ENCODE measurements around the gene GRB10.

GRB10 gene

DNA sequence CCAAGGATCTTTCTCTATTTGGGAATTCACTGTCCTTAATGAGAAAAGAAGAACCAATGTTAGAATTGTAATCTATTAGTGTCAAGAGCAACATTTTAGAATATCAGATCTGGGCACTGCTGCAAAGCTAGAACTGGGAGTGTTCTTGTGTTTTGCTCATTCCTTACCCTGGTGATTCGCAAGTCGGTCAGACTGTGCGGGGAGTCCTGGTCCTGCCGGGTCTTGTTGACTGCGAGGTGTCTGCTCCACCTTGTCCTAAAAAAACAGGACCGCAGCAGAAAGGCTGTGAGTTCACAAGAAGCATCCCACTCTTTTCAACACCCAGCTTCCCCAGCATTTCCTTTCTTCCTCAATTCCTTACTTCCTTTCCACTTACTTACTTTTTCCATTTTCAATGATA, 79.0 kb downstream of the GRB10 start:
- in situ Hi-C loops (cut with HindIII; ENCODE audit: low sequenced_read_pairs): no loop called here

DNA sequence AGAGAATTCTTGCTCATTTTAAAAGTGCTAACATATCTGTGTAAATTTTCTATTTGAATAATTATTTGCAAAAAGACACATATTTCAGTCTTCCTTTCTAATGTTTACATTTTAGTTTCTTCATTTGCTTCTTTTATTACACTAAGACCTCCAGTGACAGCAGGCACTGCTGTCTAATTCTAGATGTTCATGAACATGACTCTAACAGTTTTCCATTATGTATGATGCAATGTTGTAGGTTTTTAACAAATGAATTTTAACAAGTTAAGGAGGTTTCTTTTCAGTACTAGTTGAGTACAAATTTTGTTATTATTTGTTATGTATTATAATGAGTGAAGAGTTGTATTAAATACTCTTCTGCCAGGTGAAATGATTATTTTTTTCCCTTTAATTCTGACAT, 83.6 kb downstream of the GRB10 start:
- in situ Hi-C loops (cut with HindIII; ENCODE audit: low sequenced_read_pairs): no loop called here

DNA sequence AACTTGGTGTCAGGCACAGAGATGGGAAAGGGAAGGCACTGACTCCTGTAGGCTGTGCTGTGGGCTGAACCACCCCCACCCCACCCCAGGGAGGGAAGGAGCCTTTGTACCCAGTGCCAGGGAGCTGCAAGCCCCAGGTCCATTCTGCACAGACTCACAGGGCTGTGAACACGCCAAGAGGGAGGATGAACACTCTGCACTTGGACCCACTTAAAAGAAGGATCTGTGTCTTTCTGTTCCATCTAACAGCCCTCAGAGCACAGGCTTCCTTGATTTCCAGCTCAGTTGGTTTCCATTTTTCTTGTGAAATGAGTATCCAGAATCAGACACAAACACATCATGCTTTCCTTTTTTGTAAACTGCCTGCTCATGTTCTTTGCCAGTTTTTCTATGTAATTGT, 84.9 kb downstream of the GRB10 start:
- in situ Hi-C loops (cut with HindIII; ENCODE audit: low sequenced_read_pairs): no loop called here

DNA sequence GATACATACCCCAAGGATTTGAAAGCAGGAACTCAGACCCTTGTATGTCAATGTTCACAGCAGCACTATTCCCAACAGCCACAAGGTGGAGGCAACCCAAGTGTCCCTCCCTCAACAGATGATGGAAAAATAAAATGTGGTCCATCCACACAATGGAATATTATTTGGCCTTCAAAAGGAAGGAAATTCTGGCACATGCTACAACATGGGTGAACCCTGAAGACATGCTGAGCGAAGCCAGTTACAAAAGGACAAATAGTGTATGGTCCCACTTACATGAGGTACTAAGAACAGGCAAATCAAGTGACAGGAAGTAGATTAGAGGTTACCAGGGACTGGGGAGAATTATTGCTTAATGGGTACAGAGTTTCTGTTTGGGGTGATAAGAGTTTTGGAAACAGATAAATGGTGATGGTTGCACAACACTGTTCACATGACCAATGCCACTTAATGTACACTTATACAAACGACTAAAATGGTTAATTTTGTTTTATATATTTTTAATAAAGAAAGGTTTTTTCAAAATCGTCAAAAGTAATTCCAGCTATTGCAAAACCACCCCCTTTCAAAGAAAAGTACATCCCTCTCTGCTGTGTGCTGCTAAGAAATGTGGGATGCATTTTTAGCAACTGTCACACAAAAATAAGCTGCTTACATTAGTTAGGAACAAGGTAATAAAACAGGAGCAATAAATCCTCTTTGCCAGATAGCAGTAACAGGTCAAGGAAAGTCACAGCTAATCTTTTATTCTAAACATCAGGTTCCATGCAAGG, 85.7 kb downstream of the GRB10 start:
- in situ Hi-C loops (cut with HindIII; ENCODE audit: low sequenced_read_pairs): no loop called here

DNA sequence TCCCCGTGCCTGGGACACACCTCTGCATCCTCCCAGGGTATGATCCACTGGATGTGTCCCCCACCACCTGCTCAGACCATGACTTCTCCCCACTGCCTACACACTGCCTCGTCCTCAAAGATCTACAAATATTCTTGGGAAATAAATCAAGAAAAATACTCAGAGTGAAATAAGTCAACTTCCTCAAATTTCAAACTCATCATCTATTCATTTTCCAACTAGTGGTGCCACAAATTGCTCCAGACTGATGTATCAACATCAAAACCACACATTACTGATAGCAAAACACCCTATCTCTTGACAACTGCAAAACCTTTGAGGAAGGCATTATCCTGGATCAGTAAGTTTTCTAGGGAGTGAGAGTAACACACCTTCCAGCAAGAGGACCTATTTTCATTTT, 87.7 kb downstream of the GRB10 start:
- in situ Hi-C loops (cut with HindIII; ENCODE audit: low sequenced_read_pairs): no loop called here

DNA sequence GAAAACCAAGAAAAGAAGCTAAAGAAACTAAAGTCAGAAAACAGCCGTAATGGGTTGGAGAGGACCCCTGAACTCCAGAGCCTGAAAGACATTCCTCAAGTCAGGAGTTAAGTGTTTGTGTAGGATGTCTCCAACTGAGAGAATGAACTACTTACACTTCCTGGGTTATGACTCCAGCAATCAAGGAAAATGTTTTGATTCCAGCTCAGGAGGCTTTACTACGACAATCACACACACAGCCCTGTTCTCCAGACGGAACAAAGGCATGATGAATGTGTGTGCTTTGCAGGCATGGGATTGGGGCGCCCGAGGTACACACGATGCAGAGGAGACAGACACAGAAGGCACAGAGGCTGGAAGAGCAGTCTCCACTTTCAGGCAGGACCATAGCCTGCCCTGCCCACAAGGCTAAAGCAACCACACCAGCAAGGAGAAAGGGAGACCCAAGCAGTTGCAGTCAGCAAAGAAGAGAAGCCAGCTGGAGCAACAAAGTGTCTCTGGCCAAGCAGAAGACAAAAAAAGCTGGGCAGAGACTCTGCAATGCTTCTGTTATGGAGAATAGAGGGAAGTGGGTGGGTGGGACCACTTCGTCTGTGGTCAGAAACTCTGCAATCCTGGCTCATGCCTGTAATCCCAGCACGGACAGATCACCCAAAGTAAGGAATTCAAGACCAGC, 89.1 kb downstream of the GRB10 start:
- in situ Hi-C loops (cut with HindIII; ENCODE audit: low sequenced_read_pairs): no loop called here

DNA sequence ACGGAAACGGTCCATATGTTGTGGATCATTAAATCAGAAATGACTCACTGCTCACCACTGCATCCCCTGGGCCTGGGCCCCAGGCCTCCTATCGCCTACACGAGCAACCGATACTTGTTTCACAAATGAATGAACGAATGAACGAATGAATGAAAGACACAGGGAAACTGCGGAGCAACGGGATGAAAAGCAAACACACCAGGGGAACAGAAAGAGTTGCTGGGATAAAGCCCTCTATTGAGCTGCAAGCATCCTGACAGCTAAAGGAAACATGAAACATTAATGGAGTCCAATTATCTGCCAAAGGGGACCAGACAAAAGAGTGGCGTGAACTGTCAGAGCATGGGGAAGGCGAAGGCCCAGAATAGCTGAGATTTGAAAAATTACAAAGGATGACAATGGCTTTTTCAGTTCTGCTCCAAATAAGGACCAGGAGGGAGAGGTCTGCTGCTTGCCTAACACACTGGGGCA, 92.1 kb downstream of the GRB10 start:
- in situ Hi-C loops (cut with HindIII; ENCODE audit: low sequenced_read_pairs): no loop called here

DNA sequence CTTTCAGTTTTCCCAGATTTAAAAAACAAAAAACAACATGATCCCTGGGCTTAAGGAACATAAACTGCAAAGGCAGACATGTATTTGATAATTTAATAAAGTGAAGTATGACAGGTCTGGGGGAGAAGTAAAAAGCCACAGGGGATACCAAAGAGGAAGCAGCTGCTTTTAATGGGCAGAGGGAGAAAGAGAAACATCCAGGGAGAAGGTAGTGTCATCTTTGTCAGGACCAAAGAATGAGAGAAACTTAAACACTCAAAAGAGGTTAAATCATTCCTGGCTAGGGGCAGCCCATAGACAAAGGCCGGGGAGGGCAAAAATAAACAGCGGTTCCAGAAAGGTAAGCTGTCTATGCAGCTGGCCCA, 94.5 kb downstream of the GRB10 start:
- in situ Hi-C loops (cut with HindIII; ENCODE audit: low sequenced_read_pairs): no loop called here

DNA sequence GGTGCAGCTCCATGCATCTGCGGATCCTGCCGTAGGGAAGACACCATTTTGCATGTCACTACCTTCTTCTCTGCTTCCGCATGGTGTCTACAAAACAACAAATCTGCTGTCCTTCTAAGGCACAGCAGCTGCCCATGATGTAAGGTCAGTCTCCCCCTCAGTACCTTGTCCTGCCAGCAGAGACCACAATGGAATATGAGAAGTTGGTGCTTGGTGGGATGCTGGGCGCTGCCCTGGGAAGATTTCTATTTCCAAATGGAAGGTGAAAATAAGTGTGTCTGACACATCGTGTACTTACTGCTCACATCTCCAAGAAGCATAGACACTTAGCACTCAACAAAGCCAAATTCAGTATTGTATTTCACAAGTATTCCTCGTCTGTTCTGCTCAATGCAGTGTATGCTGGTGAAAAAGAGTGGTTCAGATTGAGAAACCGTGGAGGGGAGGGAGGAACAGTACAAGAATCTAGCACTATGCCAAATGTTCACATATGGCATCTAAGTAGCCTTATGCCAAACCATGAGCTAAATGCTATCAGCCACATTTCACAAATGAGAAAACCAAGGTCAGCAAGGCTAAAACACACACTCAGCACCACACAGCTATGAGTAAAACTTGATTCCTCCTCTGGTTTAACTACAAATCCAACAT, 95.0 kb downstream of the GRB10 start:
- in situ Hi-C loops (cut with HindIII; ENCODE audit: low sequenced_read_pairs): no loop called here

DNA sequence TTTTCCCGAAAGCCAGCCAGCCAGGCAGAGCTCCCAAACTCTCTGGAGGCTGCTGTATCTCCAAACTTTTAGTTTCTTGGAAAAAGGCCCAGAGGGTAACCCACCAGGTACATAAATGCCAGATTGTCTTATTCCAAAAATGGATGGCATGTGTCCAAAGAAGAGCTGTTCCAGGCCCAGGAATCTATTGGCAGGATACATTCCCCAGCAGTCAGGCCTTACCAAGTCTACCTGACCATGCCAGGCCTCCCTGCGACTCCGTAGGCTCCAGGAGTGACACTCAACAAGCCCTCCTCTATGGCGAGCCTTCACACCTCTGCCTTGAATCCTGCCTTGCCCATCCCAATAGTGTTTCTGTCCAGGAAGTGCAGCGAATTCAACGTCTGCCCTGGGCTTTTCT, 95.6 kb downstream of the GRB10 start:
- in situ Hi-C loops (cut with HindIII; ENCODE audit: low sequenced_read_pairs): no loop called here

DNA sequence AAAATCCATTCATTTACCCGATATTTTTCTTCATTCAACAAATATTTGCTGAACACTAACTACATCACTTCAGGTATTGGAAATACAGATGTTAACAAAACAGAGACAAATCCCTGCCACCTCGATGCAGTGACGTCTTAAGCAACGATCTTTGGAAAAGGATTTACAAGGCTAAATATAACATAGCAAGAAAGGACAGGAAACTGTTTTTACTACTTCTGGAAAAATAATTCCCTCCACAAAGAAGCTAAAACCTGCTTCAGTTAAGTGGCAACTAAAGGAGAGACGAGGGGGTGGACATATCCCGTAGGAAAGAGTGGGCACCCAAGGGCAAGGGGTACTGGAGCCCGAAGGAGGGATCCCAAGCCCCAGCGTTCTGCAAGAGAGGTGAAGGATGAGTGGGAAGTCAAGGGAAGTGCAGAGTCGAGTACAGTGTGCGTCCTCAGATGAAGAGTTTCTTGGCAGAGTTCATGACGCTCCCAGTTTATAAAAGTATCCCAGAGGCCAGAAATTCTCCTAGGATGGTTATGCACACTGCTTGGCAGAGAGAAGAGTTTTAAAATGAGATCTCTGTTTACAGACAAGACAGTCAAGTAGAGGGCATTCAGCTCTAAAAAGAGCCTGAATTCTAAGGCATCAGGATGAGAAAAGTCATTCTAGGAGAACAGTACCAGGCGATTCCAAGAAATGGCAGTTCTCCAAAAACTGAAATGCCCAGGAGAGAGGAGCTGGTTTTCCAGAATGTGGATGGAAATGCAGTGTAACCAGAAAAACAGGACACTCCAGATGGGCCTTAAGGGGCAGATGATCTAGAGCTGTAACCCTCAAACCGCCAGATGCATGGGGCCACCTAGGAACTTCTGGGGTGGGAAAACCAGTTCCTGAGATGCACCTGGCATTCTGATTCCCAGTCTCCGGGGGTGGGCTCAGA, 97.3 kb downstream of the GRB10 start:
- in situ Hi-C loops (cut with HindIII; ENCODE audit: low sequenced_read_pairs): no loop called here

DNA sequence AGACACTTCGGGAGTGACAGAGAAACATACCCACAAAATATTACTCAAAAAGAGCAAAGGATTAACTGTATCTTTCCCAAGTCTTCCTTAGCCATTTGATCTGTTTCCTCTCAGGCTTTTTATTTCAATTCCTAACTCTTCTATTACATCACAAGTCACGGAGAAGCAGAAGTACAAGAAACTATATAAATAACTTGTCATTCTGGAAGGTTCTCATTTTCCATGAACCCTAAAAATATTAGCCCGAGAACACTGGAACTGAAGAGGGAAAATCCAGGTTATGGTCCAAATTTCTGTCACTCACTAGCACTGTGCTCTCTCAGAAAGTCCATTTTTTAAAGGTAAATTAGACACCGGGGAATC, 98.0 kb downstream of the GRB10 start:
- in situ Hi-C loops (cut with HindIII; ENCODE audit: low sequenced_read_pairs): no loop called here

DNA sequence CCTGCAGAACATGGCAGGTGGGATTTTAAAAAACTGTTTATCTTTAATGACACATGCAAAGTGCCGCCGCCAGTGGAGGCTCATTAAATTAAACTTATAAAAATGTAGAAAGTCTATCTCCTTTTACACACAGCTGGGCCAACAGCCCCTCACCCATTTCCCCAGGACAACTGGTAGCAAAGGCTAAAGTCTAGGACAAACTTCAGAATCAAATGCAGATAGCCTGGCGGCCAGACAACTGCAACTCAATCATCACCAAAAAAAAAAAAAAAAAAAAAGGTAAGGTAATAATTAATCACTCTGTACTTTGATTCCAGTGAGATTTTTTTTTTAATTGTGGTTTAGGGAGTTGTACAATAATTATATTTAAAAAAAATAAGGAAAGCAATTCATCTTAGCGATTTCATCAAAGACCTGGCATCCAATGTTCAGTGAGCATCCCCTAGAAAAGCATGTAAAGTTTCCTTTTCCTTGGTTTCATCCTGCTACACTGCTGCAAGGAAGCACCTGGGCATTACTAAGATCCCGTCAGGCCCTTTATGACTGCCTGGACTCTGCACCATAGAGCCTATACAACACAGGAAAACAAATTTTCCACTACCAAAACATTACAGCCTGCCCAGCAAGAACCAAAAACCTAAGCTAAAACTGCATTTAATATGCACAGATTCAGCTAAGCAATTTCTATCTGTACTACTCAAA, 98.5 kb downstream of the GRB10 start:
- in situ Hi-C loops (cut with HindIII; ENCODE audit: low sequenced_read_pairs): no loop called here

DNA sequence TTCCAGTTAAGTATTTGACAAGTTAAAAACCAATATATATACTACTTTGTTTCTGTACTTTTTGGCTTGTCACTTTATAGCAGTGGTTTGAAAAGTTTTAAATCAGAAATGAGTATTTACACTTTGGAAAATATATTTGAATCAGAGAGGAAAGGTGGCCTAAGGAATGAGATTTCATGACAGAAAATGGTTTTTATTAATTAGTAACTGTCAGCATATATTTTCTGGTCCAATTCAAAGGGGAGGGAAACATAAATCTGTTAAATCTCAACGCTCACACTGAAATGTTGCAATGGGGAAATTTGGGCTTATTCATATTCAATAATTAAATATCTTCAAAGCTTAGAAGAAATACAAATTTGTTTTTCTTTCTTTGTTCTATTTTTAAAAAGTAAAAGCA, 100.1 kb downstream of the GRB10 start:
- in situ Hi-C loops (cut with HindIII; ENCODE audit: low sequenced_read_pairs): no loop called here

DNA sequence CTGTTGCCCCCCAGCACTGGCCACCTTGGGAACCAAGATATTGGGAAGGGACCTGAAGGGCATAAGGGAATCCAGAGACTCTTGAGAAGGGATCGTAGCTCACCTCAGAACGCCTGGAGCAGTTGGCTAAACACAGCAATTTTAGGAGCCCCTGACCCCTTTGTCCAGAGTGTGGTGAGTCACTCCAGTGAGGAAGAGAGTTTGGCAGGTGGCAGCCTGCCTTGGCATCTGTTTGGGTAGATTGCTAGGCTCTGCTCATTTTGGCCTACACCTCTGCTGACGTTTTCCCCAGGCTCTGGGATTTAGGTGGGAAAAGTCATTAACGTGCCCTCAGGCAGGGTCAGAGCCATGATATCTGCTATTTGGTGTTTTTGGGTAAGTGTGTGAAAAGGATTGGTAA, 100.6 kb downstream of the GRB10 start:
- in situ Hi-C loops (cut with HindIII; ENCODE audit: low sequenced_read_pairs): no loop called here

DNA sequence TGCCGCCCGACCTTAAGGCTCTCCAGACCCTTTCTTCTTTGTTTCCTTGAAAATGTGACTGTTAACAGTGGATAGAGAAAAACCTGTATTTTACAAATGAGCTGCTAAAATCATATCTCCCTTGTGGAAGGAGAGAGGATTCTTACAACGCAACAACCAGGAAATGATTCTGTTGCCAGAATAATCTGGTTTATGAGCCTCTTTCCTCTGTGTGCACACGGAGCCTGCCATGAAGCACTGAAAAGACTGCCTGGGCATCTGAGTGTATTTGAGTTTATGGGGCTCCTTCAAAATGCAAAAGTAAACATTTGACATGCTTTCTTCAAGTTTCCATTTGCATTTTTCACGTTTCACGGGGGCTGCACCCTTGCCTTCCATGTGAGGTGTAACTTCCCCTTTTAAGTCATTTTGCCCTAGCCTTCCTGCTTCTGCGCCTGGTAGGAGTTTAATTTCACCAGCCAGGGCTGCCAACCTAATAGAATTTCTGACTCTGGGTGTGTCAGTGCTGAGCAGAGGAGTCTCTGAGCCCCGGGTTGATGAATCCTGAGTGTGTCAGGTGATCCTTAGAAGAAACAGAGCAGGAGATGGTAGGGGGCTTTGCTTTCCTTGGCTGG, 101.2 kb downstream of the GRB10 start:
- in situ Hi-C loops (cut with HindIII; ENCODE audit: low sequenced_read_pairs): no loop called here

DNA sequence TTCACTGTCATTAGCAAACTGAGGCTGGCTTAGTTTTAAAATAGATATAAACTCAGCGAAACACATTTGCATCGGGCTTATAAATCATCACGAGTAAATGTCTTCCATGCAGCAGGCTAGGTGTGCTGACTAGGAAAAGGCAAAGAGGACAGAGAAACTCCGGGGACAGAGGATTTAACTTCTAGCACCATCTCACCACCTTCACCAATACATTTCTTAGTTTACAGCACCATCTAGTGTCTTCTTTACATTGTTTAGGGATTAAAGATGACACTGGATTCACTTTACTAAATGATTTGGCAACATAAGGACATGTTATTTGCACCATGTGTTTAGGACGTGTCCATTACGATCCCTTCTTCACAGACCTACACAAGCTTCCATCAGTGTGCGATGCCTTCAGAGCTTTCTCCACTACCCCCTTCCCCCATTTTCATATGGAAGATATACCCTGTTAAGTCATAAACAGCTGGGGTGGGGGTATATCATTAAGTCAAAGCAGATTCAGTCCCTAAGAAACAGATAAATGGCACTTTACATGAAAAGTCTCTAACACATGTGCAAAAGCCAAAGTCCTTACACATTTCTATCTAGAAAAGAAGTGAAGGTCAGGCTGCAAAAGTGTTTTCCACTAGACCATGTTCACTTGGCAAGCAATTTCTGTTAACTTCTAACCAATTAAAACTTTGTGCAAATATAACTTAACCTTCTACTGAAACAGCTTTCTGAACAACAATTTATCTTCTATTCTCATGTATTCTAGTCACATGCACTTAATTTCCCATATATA, 103.3 kb downstream of the GRB10 start:
- in situ Hi-C loops (cut with HindIII; ENCODE audit: low sequenced_read_pairs): no loop called here

DNA sequence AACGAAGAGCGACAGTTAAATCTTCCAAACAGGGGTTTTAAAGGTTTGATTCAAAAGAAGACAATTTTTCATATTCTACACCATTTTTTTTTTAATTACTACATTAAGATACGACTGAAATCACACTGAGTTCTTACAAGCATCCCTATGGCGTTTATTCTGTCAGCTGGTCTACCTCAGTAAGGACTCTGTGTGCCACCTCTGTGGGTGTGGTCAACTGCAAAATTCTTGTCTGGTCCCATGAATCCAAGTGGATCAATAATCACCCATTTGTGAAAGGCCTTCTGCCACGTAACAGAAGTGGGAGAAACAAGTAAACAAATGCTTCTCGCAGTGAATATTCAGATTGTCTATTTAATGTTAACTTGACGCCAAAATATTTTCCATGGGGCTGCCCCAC, 104.1 kb downstream of the GRB10 start:
- in situ Hi-C loops (cut with HindIII; ENCODE audit: low sequenced_read_pairs): no loop called here

DNA sequence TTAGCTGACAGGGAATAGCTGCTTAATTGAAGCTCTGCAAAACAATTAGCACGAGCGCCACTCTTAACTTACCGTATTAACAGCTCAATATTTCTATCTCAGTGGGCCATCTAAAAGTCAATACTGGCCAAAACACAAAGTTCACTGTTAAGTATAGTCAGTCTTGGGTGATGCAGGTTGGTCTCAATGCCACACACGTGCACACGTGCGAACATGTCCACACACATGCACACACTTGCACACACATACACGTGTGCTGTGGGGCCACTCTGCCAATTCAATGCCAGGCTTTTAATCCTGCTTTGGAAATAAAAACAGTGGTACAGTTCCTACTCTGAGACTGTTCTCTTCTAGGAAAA, 105.1 kb downstream of the GRB10 start:
- in situ Hi-C loops (cut with HindIII; ENCODE audit: low sequenced_read_pairs): no loop called here
